CD4-positive, alpha-beta memory T cell (primary cell): ENCODE measurements around the gene CNTN4. TPM values are rescaled to one million over a fixed set of nuclear protein-coding genes. Genes with fewer than 3 reads are reported as not detected.

Experiments used
- CTCF ChIA-PET: fragments of 350-600 bp; sonication (Branson Sonifier 250); formaldehyde crosslinking; loops from one replicate; lab custom pipeline; 2021; ENCODE audit warnings: inconsistent platforms; ENCODE audit not compliant: partially characterized antibody; lab: Charles Lee
- POLR2A ChIA-PET: fragments of 350-600 bp; sonication (Branson Sonifier 250); formaldehyde crosslinking; loops from one replicate; lab custom pipeline; 2021; ENCODE audit not compliant: partially characterized antibody; lab: Charles Lee
- DNase-seq, 5 donors: peaks; one replicate each; pipeline versions ENCODE4 v3.0.0 to v3.0.0-alpha.2; 2020 to 2022; ENCODE audit warnings: mixed read lengths in 1 of 5
- H3K27ac ChIP-seq: one replicate; pipeline ENCODE4 v1.7.0; 2013; ENCODE audit warnings: low read depth, low read length
- H3K27me3 ChIP-seq: 2 replicates; pipeline ENCODE4 v1.7.0; 2013; ENCODE audit warnings: mild to moderate bottlenecking, low read length, moderate library complexity; ENCODE audit not compliant: insufficient read depth
- H3K36me3 ChIP-seq: 2 replicates; pipeline ENCODE4 v1.7.0; 2013; ENCODE audit warnings: mild to moderate bottlenecking, low read length, moderate library complexity; ENCODE audit not compliant: insufficient read depth
- H3K4me1 ChIP-seq: 2 replicates; pipeline ENCODE4 v1.7.0; 2013; ENCODE audit warnings: mild to moderate bottlenecking, low read length, moderate library complexity; ENCODE audit not compliant: insufficient read depth
- H3K4me3 ChIP-seq, 2 donors: one replicate each; pipeline ENCODE4 v1.7.0; 2013; ENCODE audit warnings: low read length in 2 of 2, mild to moderate bottlenecking in 1 of 2
- H3K9me3 ChIP-seq, 2 donors: one replicate each; pipeline ENCODE4 v1.7.0; 2013; ENCODE audit warnings: low read length in 2 of 2, control low read depth in 1 of 2; ENCODE audit not compliant: control insufficient read depth in 1 of 2
- H3K27ac Mint-ChIP-seq, 7 donors: one replicate each; pipeline ENCODE4 v1.8.0; 2020 to 2021; ENCODE audit warnings: mixed read lengths in 7 of 7, mild to moderate bottlenecking in 6 of 7, inconsistent platforms in 3 of 7, moderate library complexity in 3 of 7
- H3K27me3 Mint-ChIP-seq, 2 donors: one replicate each; pipeline ENCODE4 v1.8.0; 2020 to 2021; ENCODE audit warnings: mixed read lengths in 2 of 2
- H3K36me3 Mint-ChIP-seq, 2 donors: one replicate each; pipeline ENCODE4 v1.8.0; 2020 to 2021; ENCODE audit warnings: mixed read lengths in 2 of 2, inconsistent platforms in 1 of 2, mild to moderate bottlenecking in 1 of 2
- H3K4me1 Mint-ChIP-seq, 4 donors: one replicate each; pipeline ENCODE4 v1.8.0; 2020 to 2021; ENCODE audit warnings: mixed read lengths in 4 of 4, mild to moderate bottlenecking in 1 of 4
- H3K4me3 Mint-ChIP-seq, 8 donors: one replicate each; pipeline ENCODE4 v1.8.0; 2020 to 2021; ENCODE audit warnings: mixed read lengths in 8 of 8, mild to moderate bottlenecking in 7 of 8, moderate library complexity in 6 of 8, inconsistent platforms in 3 of 8
- H3K9me3 Mint-ChIP-seq, 8 donors: one replicate each; pipeline ENCODE4 v1.8.0; 2020 to 2021; ENCODE audit warnings: mixed read lengths in 8 of 8, mild to moderate bottlenecking in 5 of 8, inconsistent platforms in 3 of 8, moderate library complexity in 1 of 8
- intact Hi-C: fragments of 100-400 bp; cut with micrococcal nuclease; formaldehyde crosslinking; loops from one replicate; pipeline ENCODE4 v1.15.1; 2023
- polyA plus RNA-seq, 2 donors: library from polyadenylated mRNA; unstranded; fragments of 300-500 nt; fragmentation: Illumina TruSeq; gene quantifications; one replicate each; pipeline ENCODE4 v1.2.3, GENCODE V29; 2021
- total RNA-seq, 2 experiments: library from RNA; stranded (reverse); gene quantifications; one replicate each; pipeline ENCODE4 v1.2.3, GENCODE V29; 2021

CNTN4 gene
- total and polyA plus RNA-seq, 4 experiments from 2014 or later: not detected

DNA sequence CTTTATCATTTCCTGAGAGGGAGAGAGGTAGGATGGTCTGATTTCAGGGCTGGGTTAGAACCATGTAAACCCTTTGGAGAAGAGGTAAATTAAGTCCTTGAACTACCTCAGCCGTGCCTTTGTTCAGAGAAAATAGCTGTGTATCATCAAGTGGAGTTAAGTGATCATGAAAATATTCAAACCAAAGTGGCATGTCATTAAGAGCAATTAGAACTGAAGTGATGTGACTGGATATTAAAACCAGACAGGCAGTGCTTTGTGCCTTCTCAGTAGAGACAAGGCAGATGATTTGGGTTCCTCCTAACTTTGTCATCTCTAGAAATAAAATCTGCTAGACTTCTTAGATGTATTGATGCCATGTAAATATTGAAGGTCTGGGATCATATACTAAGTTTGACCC is 840.0 kb downstream of the CNTN4 start:
- Mint-ChIP-seq H3K27ac (no peak overlapping the region), H3K27me3 (peaks cover 0 to 6% of the 10 kb centered on the region in 2 donors), H3K9me3 (no peaks in the 10 kb centered on the region), H3K4me1 (peaks cover 0 to 3% (median 0%) of the 10 kb centered on the region in 4 donors), H3K4me3 (no peak overlapping the region), H3K36me3 (no peaks in the 10 kb centered on the region)
- H3K4me3 ChIP-seq: no peak overlapping the region
- no peak overlapping the region for H3K27ac ChIP-seq
- H3K9me3 ChIP-seq: no peaks in the 10 kb centered on the region
- no peaks in the 10 kb centered on the region for H3K4me1 ChIP-seq
- DNase-seq: no peak
- H3K27me3 ChIP-seq: no peaks in the 10 kb centered on the region
- intact Hi-C loops: no loop called here
- CTCF ChIA-PET: no interaction called here
- no peaks in the 10 kb centered on the region for H3K36me3 ChIP-seq
- POLR2A ChIA-PET: no interaction called here

DNA sequence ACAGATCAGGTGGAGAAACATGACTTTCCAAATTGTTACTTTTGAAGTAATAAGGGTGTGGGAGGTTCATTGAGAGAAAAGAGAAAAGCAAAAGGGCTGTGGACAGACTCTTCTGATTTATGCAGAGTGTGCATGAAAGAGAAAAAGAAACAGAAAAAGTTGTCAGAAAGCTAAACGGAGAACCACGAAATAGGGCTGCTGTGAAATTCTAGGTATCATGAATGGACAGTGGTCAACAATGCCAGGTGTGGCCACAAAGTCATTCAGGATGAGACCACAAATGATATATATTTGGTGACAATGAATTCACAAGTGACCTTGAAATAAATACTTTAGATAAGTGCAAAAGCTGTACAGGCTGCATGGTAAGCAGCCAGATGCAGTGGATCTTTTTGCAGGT is 841.4 kb downstream of the CNTN4 start:
- Mint-ChIP-seq H3K9me3 (no peaks in the 10 kb centered on the region), H3K27ac (no peak overlapping the region), H3K4me3 (no peak overlapping the region), H3K4me1 (peaks cover 0 to 3% (median 0%) of the 10 kb centered on the region in 4 donors), H3K27me3 (peaks cover 0 to 6% of the 10 kb centered on the region in 2 donors), H3K36me3 (no peaks in the 10 kb centered on the region)
- Histone ChIP-seq H3K9me3 (no peaks in the 10 kb centered on the region), H3K36me3 (no peaks in the 10 kb centered on the region), H3K4me3 (no peak overlapping the region), H3K4me1 (no peaks in the 10 kb centered on the region), H3K27ac (no peak overlapping the region), H3K27me3 (no peaks in the 10 kb centered on the region)
- no peak for DNase-seq
- CTCF ChIA-PET: interaction anchor here (1.2 kb wide), 1 partner anchor 18 kb away, joined by 4 read pairs; no protein-coding TSS in a partner anchor
- POLR2A ChIA-PET: interaction anchor here (1.5 kb wide), 1 partner anchor 24 kb away, joined by 5 read pairs; no protein-coding TSS in a partner anchor
- intact Hi-C loops: no loop called here

DNA sequence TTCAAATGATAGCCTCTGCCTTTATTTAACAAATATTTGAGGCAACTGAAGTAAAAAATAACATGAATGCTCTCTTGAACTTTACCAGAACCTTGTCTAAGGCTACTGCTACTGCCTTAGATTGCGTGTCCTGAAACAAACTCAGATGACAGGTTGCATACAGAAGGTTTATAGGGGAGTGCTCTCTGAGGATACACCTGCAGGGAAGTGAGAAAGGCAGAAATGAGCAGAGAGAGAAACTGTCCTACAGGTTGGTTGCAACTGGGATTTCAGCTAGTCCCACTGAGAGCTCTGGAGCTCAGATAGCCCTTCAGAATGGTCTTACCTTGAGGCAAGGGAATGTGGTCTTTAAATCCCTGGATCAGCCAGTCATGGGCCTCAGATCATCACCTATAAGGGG is 846.0 kb downstream of the CNTN4 start:
- H3K27me3 Mint-ChIP-seq: peaks cover 4 to 14% of the 10 kb centered on the region in 2 donors
- Histone ChIP-seq H3K36me3 (no peaks in the 10 kb centered on the region), H3K27me3 (no peaks in the 10 kb centered on the region), H3K9me3 (no peaks in the 10 kb centered on the region), H3K4me1 (no peaks in the 10 kb centered on the region), H3K27ac (no peak overlapping the region), H3K4me3 (no peak overlapping the region)
- intact Hi-C loops: no loop called here
- no peak overlapping the region for H3K27ac Mint-ChIP-seq
- no peaks in the 10 kb centered on the region for H3K9me3 Mint-ChIP-seq
- CTCF ChIA-PET: interaction anchor here (0.8 kb wide), 1 partner anchor 10 kb away, joined by 3 read pairs; no protein-coding TSS in a partner anchor
- H3K36me3 Mint-ChIP-seq: no peaks in the 10 kb centered on the region
- no peak for DNase-seq
- POLR2A ChIA-PET: no interaction called here
- no peak overlapping the region for H3K4me3 Mint-ChIP-seq
- peaks cover 0 to 1% (median 0%) of the 10 kb centered on the region in 4 donors for H3K4me1 Mint-ChIP-seq

DNA sequence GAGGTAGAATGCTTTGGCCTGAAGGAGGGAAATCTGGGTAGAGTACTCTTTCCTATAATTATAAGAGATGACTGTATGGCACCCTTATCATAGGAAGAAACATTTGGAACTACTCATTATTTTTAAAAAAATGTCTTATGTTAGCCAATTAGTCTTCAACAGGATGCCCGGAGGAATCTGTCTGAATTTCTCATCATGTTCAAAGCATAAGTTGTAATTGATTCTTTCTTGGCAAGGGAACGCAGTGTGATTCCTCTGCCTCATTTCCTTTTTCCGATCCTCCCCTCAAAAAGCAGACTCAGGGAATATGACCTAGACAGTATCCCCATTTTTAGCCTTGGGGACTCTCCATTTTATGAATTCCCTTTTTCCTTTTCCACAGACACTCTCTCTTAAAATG is 846.5 kb downstream of the CNTN4 start:
- no peaks in the 10 kb centered on the region for H3K36me3 Mint-ChIP-seq

DNA sequence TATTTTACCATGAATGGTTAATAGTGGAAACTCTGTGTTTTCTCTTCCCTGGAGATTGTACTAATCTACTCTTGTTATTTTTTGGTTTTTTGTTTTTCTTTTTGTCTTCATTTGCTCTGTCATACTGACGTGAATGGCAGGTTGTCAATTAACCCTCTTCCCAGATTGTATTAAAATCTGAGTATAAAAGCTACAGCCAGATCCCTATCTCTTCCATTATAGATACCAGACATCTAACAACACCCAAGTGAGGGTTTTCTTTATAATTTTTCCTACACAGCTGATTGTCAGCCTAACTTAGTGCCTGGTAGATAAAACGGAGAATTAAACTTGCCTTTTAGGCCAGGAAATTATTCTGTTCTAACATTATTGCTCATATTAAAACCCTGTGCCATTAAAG is 848.9 kb downstream of the CNTN4 start:
- H3K4me1 ChIP-seq: no peaks in the 10 kb centered on the region
- no peaks in the 10 kb centered on the region for H3K9me3 ChIP-seq
- H3K36me3 ChIP-seq: no peaks in the 10 kb centered on the region
- no peak for DNase-seq
- H3K9me3 Mint-ChIP-seq: no peaks in the 10 kb centered on the region
- intact Hi-C loops: no loop called here
- H3K4me3 ChIP-seq: no peak overlapping the region
- POLR2A ChIA-PET: no interaction called here
- no peak overlapping the region for H3K4me3 Mint-ChIP-seq
- peaks cover 4 to 10% of the 10 kb centered on the region in 2 donors for H3K27me3 Mint-ChIP-seq
- no peak overlapping the region for H3K27ac Mint-ChIP-seq
- H3K4me1 Mint-ChIP-seq: no peaks in the 10 kb centered on the region
- H3K36me3 Mint-ChIP-seq: no peaks in the 10 kb centered on the region
- H3K27me3 ChIP-seq: no peaks in the 10 kb centered on the region
- CTCF ChIA-PET: no interaction called here
- H3K27ac ChIP-seq: no peak overlapping the region

More for the DNA sequence above, 846.5 kb downstream of the CNTN4 start:
- Mint-ChIP-seq H3K4me1 (peaks cover 0 to 1% (median 0%) of the 10 kb centered on the region in 4 donors), H3K27me3 (peaks cover 4 to 14% of the 10 kb centered on the region in 2 donors), H3K27ac (no peak overlapping the region), H3K9me3 (no peaks in the 10 kb centered on the region), H3K4me3 (no peak overlapping the region)
- Histone ChIP-seq H3K4me1 (no peaks in the 10 kb centered on the region), H3K9me3 (no peaks in the 10 kb centered on the region), H3K27ac (no peak overlapping the region), H3K4me3 (no peak overlapping the region), H3K27me3 (no peaks in the 10 kb centered on the region), H3K36me3 (no peaks in the 10 kb centered on the region)
- CTCF ChIA-PET: no interaction called here
- no peak for DNase-seq
- POLR2A ChIA-PET: no interaction called here
- intact Hi-C loops: no loop called here

DNA sequence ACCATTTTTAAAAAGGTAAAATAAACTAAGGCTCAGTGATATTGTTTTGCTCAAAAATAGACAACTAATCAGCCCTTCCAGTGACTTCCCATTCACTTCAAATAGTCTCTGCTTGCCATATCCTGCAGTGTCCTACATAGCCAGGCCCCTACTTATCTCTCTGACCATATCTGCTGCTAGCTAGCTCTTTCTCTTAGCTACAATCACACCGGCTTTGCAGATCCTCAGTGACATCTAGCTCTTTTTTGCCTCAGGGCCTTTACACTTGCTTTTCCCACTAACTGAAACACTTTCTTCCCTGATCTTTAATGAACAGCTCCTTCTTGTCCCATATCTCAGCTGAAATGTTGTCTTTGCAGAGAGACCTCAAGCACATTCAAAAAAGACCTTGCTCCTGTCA is 850.2 kb downstream of the CNTN4 start:
- H3K27ac ChIP-seq: no peak overlapping the region

GRCh38 chr3:2950159-2950558 is 851.5 kb downstream of the CNTN4 start:
- Mint-ChIP-seq H3K36me3 (no peaks in the 10 kb centered on the region), H3K9me3 (peaks cover 0 to 7% (median 0%) of the 10 kb centered on the region in 8 donors), H3K27ac (no peak overlapping the region), H3K4me1 (no peaks in the 10 kb centered on the region), H3K4me3 (no peak overlapping the region), H3K27me3 (peaks cover 8 to 10% of the 10 kb centered on the region in 2 donors)
- no peak for DNase-seq
- Histone ChIP-seq H3K36me3 (no peaks in the 10 kb centered on the region), H3K4me3 (no peak overlapping the region), H3K9me3 (no peaks in the 10 kb centered on the region), H3K27me3 (no peaks in the 10 kb centered on the region), H3K4me1 (no peaks in the 10 kb centered on the region), H3K27ac (no peak overlapping the region)
- intact Hi-C loops: no loop called here
- ChIA-PET POLR2A (no interaction called here), CTCF (no interaction called here)

More for the DNA sequence above, 850.2 kb downstream of the CNTN4 start:
- no peak overlapping the region for H3K4me3 Mint-ChIP-seq
- H3K9me3 Mint-ChIP-seq: peaks cover 0 to 7% (median 0%) of the 10 kb centered on the region in 8 donors
- H3K27ac Mint-ChIP-seq: no peak overlapping the region
- no peaks in the 10 kb centered on the region for H3K27me3 ChIP-seq
- peaks cover 8 to 10% of the 10 kb centered on the region in 2 donors for H3K27me3 Mint-ChIP-seq
- H3K36me3 Mint-ChIP-seq: no peaks in the 10 kb centered on the region
- H3K4me3 ChIP-seq: no peak overlapping the region
- ChIA-PET POLR2A (no interaction called here), CTCF (no interaction called here)
- DNase-seq: no peak
- no peaks in the 10 kb centered on the region for H3K4me1 Mint-ChIP-seq
- H3K36me3 ChIP-seq: no peaks in the 10 kb centered on the region
- H3K9me3 ChIP-seq: no peaks in the 10 kb centered on the region
- intact Hi-C loops: no loop called here
- no peaks in the 10 kb centered on the region for H3K4me1 ChIP-seq
